DMS 273 (cell line): Measurements from ENCODE around the gene EFNA4.

ENCODE experiments used
- DNase-seq: peaks from one replicate; lab custom pipeline; 2025; ENCODE audit not compliant: unreplicated experiment; lab: John Stamatoyannopoulos, UW

Gene EFNA4

GRCh38 chr1:155051342-155051776 is 12.2 kb upstream of the EFNA4 start:
- no peak for DNase-seq

GRCh38 chr1:155051777-155052398 is 11.7 kb upstream of the EFNA4 start:
- DNase-seq: peak; percentile 69

GRCh38 chr1:155052439-155053395 is 10.8 kb upstream of the EFNA4 start:
- no peak for DNase-seq

- no peak for DNase-seq
Observed at GRCh38 chr1:155053531-155054105, 9.9 kb upstream of the EFNA4 start.

- no peak for DNase-seq
Observed at GRCh38 chr1:155057104-155057503, 6.4 kb upstream of the EFNA4 start.

- no peak for DNase-seq
Observed at GRCh38 chr1:155057788-155058211, 5.7 kb upstream of the EFNA4 start.

- no peak for DNase-seq
Observed at GRCh38 chr1:155060736-155061135, 2.8 kb upstream of the EFNA4 start.

- peak; percentile 96 for DNase-seq
Observed at GRCh38 chr1:155061381-155062150, 2.0 kb upstream of the EFNA4 start.

GRCh38 chr1:155062151-155062686 is 1.3 kb upstream of the EFNA4 start:
- DNase-seq: peak; percentile 60

GRCh38 chr1:155062702-155063411 is 683 bp upstream of the EFNA4 start:
- DNase-seq: peak; percentile 90

GRCh38 chr1:155064111-155064831 is 731 bp downstream of the EFNA4 start:
- peak; percentile 82 for DNase-seq

- DNase-seq: no peak
Observed at GRCh38 chr1:155064832-155065429, 1.4 kb downstream of the EFNA4 start.

- DNase-seq: no peak
Observed at GRCh38 chr1:155066777-155067176, 3.2 kb downstream of the EFNA4 start.

- no peak for DNase-seq
Observed at GRCh38 chr1:155068599-155068998, 5.1 kb downstream of the EFNA4 start.

- DNase-seq: peak; percentile 80
Observed at GRCh38 chr1:155069551-155070157, 6.1 kb downstream of the EFNA4 start.

- no peak for DNase-seq
Observed at GRCh38 chr1:155070158-155070621, 6.7 kb downstream of the EFNA4 start.

GRCh38 chr1:155070721-155071569 is 7.4 kb downstream of the EFNA4 start:
- peak; percentile 91 for DNase-seq

- DNase-seq: peak; percentile 41
Observed at GRCh38 chr1:155071701-155072100, 8.2 kb downstream of the EFNA4 start.
